IPS-18a (cell line): ENCODE data around the gene SIPA1L2.

ENCODE experiments used
- H3K27ac ChIP-seq: one replicate; pipeline ENCODE4 v1.5.1; 2013; ENCODE audit warnings: low read length
- H3K27me3 ChIP-seq: one replicate; pipeline ENCODE4 v1.6.1; 2013; ENCODE audit warnings: mild to moderate bottlenecking, low read length; ENCODE audit not compliant: control insufficient read depth, insufficient read depth
- H3K36me3 ChIP-seq: one replicate; pipeline ENCODE4 v1.6.1; 2013; ENCODE audit warnings: low read depth, low read length; ENCODE audit not compliant: control insufficient read depth
- H3K4me1 ChIP-seq: one replicate; pipeline ENCODE4 v1.6.1; 2013; ENCODE audit warnings: low read depth, low read length; ENCODE audit not compliant: control insufficient read depth
- H3K4me3 ChIP-seq: one replicate; pipeline ENCODE4 v1.5.1; 2013; ENCODE audit warnings: low read length
- H3K9ac ChIP-seq: one replicate; pipeline ENCODE4 v1.6.1; 2013; ENCODE audit warnings: mild to moderate bottlenecking, low read length, moderate library complexity
- H3K9me3 ChIP-seq: one replicate; pipeline ENCODE4 v1.6.1; 2013; ENCODE audit warnings: low read depth, low read length; ENCODE audit not compliant: control insufficient read depth

Gene SIPA1L2

GRCh38 chr1:232664844-232665777 is 35.2 kb upstream of the SIPA1L2 start:
- Histone ChIP-seq H3K4me1 (no peaks in the 10 kb centered on the region), H3K9ac (no peak overlapping the region), H3K4me3 (no peak overlapping the region), H3K27me3 (no peaks in the 10 kb centered on the region), H3K9me3 (no peaks in the 10 kb centered on the region), H3K36me3 (no peaks in the 10 kb centered on the region), H3K27ac (no peak overlapping the region)

GRCh38 chr1:232662910-232663309 is 33.0 kb upstream of the SIPA1L2 start:
- no peaks in the 10 kb centered on the region for H3K27me3 ChIP-seq
- H3K36me3 ChIP-seq: no peaks in the 10 kb centered on the region
- H3K4me3 ChIP-seq: no peak overlapping the region
- no peak overlapping the region for H3K9ac ChIP-seq
- H3K27ac ChIP-seq: no peak overlapping the region
- H3K4me1 ChIP-seq: no peaks in the 10 kb centered on the region
- H3K9me3 ChIP-seq: no peaks in the 10 kb centered on the region

- Histone ChIP-seq H3K4me1 (peaks cover 3% of the 10 kb centered on the region), H3K27ac (no peak overlapping the region), H3K4me3 (no peak overlapping the region), H3K9me3 (no peaks in the 10 kb centered on the region), H3K36me3 (no peaks in the 10 kb centered on the region), H3K9ac (no peak overlapping the region), H3K27me3 (no peaks in the 10 kb centered on the region)
Observed at GRCh38 chr1:232658386-232658785, 28.5 kb upstream of the SIPA1L2 start.

GRCh38 chr1:232657426-232658005 is 27.6 kb upstream of the SIPA1L2 start:
- H3K9ac ChIP-seq: no peak overlapping the region

GRCh38 chr1:232655746-232656085 is 25.8 kb upstream of the SIPA1L2 start:
- no peak overlapping the region for H3K4me3 ChIP-seq
- no peaks in the 10 kb centered on the region for H3K9me3 ChIP-seq
- no peak overlapping the region for H3K27ac ChIP-seq
- no peak overlapping the region for H3K9ac ChIP-seq
- H3K4me1 ChIP-seq: peaks cover 3% of the 10 kb centered on the region
- no peaks in the 10 kb centered on the region for H3K36me3 ChIP-seq
- no peaks in the 10 kb centered on the region for H3K27me3 ChIP-seq

More at GRCh38 chr1:232657426-232658005, 27.6 kb upstream of the SIPA1L2 start:
- H3K27ac ChIP-seq: no peak overlapping the region
- no peaks in the 10 kb centered on the region for H3K36me3 ChIP-seq
- no peaks in the 10 kb centered on the region for H3K9me3 ChIP-seq
- no peak overlapping the region for H3K4me3 ChIP-seq
- H3K4me1 ChIP-seq: peaks cover 3% of the 10 kb centered on the region
- no peaks in the 10 kb centered on the region for H3K27me3 ChIP-seq

- no peak overlapping the region for H3K9ac ChIP-seq
Observed at GRCh38 chr1:232655028-232655745, 25.3 kb upstream of the SIPA1L2 start.

GRCh38 chr1:232653789-232654188 is 23.9 kb upstream of the SIPA1L2 start:
- H3K9ac ChIP-seq: no peak overlapping the region
- peaks cover 3% of the 10 kb centered on the region for H3K4me1 ChIP-seq
- H3K4me3 ChIP-seq: no peak overlapping the region
- H3K27me3 ChIP-seq: no peaks in the 10 kb centered on the region
- no peaks in the 10 kb centered on the region for H3K36me3 ChIP-seq
- H3K27ac ChIP-seq: no peak overlapping the region
- H3K9me3 ChIP-seq: no peaks in the 10 kb centered on the region

More at GRCh38 chr1:232655028-232655745, 25.3 kb upstream of the SIPA1L2 start:
- Histone ChIP-seq H3K4me3 (no peak overlapping the region), H3K27me3 (no peaks in the 10 kb centered on the region), H3K27ac (no peak overlapping the region), H3K36me3 (no peaks in the 10 kb centered on the region), H3K9me3 (no peaks in the 10 kb centered on the region), H3K4me1 (peaks cover 3% of the 10 kb centered on the region)

- Histone ChIP-seq H3K9ac (no peak overlapping the region), H3K27ac (no peak overlapping the region), H3K36me3 (no peaks in the 10 kb centered on the region), H3K27me3 (no peaks in the 10 kb centered on the region), H3K9me3 (no peaks in the 10 kb centered on the region), H3K4me1 (peaks cover 3% of the 10 kb centered on the region), H3K4me3 (no peak overlapping the region)
Observed at GRCh38 chr1:232650845-232651244, 20.9 kb upstream of the SIPA1L2 start.

GRCh38 chr1:232650418-232650817 is 20.5 kb upstream of the SIPA1L2 start:
- no peaks in the 10 kb centered on the region for H3K9me3 ChIP-seq
- H3K27me3 ChIP-seq: no peaks in the 10 kb centered on the region
- H3K4me1 ChIP-seq: peaks cover 1% of the 10 kb centered on the region
- no peaks in the 10 kb centered on the region for H3K36me3 ChIP-seq
- H3K9ac ChIP-seq: no peak overlapping the region
- no peak overlapping the region for H3K4me3 ChIP-seq
- no peak overlapping the region for H3K27ac ChIP-seq

GRCh38 chr1:232648316-232648715 is 18.4 kb upstream of the SIPA1L2 start:
- Histone ChIP-seq H3K9me3 (no peaks in the 10 kb centered on the region), H3K4me1 (no peaks in the 10 kb centered on the region), H3K27ac (no peak overlapping the region), H3K9ac (no peak overlapping the region), H3K27me3 (no peaks in the 10 kb centered on the region), H3K36me3 (no peaks in the 10 kb centered on the region), H3K4me3 (no peak overlapping the region)

GRCh38 chr1:232644209-232644608 is 14.3 kb upstream of the SIPA1L2 start:
- no peak overlapping the region for H3K9ac ChIP-seq
- no peaks in the 10 kb centered on the region for H3K36me3 ChIP-seq

More at GRCh38 chr1:232644209-232644608, 14.3 kb upstream of the SIPA1L2 start:
- Histone ChIP-seq H3K27ac (no peak overlapping the region), H3K4me3 (no peak overlapping the region), H3K27me3 (no peaks in the 10 kb centered on the region), H3K4me1 (no peaks in the 10 kb centered on the region), H3K9me3 (no peaks in the 10 kb centered on the region)
